NT2/D1 (cell line): ENCODE data around the gene TGM2.

Experiments
- SUZ12 ChIP-seq: IDR thresholded peaks from 2 replicates; pipeline ENCODE4 v1.6.1; 2011; ENCODE audit not compliant: insufficient read length, insufficient read depth; ENCODE audit errors: extremely low read depth
- YY1 ChIP-seq: IDR thresholded peaks from 2 replicates; pipeline ENCODE4 v1.6.1; 2011; ENCODE audit not compliant: insufficient read length, insufficient read depth
- ZNF274 ChIP-seq: IDR thresholded peaks from 2 replicates; pipeline ENCODE4 v1.6.1; 2011; ENCODE audit warnings: mild to moderate bottlenecking, low read depth, low read length

- TF ChIP-seq ZNF274 (no peak), YY1 (no peak), SUZ12 (no peak)
Measured at GRCh38 chr20:38081575-38081974, 83.5 kb downstream of the TGM2 start.
